Embryonic facial prominence (tissue), 1 donor: ENCODE results near the gene CYP2A6.
"Not testable (repeated sequence)": the region's sequence is repeated elsewhere in the genome, so short reads cannot be mapped to it uniquely, and the experiment has no call there.

ENCODE experiments used
- DNase-seq: peaks from one replicate; pipeline ENCODE4 v3.0.0-alpha.2; 2016; ENCODE audit errors: extremely low spot score

CYP2A6 gene, protein sequence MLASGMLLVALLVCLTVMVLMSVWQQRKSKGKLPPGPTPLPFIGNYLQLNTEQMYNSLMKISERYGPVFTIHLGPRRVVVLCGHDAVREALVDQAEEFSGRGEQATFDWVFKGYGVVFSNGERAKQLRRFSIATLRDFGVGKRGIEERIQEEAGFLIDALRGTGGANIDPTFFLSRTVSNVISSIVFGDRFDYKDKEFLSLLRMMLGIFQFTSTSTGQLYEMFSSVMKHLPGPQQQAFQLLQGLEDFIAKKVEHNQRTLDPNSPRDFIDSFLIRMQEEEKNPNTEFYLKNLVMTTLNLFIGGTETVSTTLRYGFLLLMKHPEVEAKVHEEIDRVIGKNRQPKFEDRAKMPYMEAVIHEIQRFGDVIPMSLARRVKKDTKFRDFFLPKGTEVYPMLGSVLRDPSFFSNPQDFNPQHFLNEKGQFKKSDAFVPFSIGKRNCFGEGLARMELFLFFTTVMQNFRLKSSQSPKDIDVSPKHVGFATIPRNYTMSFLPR

DNA sequence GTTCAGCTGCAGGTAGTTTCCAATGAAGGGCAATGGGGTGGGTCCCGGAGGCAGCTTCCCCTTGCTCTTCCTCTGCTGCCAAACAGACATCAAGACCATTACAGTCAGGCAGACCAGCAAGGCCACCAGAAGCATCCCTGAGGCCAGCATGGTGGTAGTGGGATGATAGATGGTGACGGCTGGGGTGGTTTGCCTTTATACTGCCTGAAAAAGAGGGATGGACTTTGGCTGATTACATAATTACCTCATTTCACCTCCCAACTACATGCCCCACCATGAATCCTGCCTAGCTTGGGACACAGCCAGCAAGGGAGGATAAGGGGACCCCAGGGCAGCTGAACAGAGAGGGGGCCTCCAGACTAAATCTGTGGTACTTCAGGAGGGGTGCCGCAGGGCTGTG, at the start of gene CYP2A6:
TSS of gene CYP2A6 (minus strand) at position 171 of the 400 bp plus-strand sequence. CDS start at position 150, 21 bp downstream.
- DNase-seq = not testable (repeated sequence)

DNA sequence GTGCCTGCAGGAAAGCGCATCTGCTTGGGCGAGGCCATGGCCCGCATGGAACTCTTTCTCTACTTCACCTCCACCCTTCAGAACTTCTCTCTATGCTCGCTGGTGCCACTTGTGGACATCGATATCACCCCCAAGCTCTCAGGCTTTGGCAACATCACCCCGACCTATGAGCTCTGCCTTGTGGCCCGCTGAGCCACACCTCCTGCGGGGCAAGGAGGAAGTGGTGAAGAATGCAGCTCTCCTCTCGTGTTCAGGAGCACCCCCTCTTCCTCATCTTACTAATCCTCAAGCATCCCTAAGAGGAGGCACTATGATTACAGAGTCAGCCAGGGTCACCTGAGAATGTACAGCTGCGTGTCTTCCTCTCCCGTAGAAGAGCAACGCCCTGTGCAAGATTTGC, 49.7 kb upstream of the CYP2A6 start:
- not testable (repeated sequence) for DNase-seq

DNA sequence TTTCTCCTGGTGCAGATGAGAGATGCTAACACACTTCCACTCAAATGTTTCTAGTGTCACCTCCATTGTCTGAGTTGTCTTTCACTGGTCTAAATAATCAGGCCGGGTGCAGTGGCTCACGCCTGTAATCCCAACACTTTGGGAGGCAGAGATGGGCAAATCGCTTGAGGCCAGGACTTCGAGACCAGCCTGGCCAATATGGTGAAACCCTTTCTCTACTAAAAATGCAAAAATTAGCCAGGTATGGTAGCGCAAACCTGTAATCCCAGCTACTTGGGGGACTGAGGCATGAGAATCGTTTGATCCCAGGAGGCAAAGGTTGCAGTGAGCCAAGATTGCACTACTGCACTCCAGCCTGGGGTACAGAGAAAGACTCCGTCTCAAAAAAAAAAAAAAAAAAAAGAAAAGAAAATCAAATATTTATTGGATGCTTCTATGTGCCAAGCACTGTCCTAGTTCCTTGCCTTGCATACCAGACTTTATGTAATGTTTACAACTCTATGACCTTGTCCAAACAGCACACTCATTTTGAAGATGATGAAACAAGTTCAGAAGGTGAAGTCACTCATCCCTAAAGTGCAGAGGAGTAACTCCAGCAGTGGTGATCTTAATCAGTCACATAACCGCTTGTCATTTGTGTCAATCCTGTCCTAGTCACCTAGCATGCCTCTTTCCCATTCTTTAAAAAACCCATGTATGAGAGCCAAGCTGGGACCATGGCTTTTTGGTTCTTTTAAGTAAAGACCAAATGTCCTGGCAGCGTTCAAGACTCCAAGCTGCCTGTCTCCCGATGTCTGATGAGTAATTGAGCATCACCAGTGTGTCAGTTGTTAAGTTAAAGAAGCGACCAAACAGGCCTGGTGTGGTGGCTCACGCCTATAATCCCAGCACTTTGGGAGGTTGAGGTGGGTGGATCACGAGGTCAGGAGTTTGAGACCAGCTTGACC, 46.9 kb upstream of the CYP2A6 start:
- DNase-seq = not testable (repeated sequence)

DNA sequence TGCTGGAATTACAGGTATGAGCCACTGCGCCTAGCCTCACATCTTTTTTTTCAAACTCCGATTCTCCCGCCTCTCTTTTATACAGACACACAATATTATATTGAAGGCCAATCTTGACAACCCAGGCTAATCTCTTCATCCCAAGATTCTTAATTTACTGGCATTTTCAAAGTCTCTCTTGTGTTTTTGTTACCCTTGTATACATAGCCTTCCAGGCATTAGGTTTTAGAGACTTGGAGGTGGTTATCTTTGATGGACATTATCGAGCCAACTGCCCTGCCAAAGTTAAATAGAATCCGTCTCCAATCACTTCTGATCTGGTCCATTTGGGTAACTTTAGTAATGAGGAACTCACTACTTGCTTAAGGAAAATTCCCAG, 46.2 kb upstream of the CYP2A6 start:
- DNase-seq = no peak

DNA sequence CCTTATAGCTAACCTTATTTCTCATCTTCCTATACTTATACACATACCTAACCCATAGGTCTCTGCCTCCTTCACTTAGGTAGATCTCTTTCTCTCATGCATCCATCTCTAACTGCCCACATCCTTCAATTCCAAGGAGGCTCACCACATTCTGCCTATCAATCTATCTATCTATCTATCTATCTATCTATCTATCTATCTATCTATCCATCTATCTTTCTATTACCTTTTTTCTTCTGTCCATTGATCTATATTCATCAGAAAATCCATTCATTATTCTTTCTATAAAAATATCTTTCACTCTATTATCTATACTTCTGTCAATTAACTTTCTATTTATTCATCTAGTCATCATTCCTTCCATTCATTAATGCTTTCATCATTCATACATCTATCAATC, 42.9 kb upstream of the CYP2A6 start:
- DNase-seq = no peak

DNA sequence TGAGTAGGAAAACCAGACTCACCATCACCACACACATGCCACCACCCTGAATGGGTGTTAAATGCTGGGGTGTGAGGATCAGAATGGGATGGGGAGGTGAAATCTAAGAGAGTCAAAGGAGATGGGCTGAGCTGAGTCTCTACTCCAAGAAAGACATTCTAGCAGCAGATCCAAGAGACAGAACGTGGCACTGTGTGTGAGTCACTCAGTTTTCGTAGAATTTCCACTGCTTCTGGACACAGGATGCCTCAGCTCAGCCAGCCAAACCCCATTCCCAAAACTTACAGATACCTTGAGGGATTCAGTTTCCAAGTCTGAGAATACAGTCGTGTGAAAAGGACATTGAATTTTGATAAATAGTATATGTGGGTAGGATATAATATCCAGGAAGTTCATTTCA, 39.1 kb upstream of the CYP2A6 start:
- no peak for DNase-seq

DNA sequence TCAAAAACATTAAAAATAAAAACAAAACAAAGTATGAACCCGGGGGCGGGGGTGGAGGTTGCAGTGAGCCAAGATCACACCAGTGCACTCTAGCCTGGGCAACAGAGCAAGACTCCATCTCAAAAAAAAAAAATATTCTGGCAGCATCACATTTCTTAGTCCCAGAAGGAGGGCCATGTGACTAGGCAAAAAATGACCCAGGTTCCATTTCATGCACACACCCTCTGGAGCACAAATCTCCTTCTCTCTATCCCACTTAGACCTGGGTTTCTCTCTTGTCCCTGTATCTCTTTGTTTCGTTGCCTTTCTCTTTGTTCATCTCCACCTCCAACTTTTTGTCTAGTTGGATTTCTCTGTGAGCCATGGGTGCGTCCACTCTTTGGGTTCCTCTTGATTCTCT, 37.9 kb upstream of the CYP2A6 start:
- no peak for DNase-seq

DNA sequence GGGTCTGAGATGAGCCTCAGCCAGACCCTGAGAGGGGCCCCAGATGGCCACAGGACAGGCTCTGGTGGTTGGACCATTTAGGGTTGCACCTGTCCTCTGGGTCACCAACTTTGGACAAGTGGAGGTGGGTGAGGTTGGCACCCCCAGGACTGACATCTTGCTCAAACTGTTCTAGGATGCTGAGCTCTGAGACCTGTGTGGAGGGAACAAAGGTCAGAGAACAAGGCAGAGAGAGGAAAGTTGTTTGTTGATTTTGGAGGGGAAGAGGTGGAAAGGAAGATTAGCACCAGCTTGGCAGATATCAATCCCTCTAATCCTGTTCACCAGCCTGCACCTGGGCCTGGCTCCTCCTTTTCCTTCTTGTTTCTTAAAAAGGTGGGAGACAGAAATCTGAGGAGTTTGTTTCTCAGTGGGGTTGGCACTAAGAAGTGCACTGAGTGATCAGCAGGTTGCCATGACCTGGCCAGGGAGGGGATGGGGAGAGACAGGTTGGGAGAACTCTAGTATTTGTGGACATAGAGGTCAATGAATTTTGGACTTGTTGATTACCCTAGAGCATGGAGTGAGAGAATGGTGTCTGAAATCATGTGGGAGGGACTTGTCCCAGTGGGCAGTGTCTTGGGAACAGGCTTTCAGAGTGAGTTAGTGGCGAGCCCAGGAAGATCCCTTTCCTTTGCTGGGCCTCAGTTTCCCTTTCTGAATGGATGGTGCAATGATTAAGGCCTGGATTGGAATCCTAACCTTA, 34.1 kb upstream of the CYP2A6 start:
- not testable (repeated sequence) for DNase-seq

DNA sequence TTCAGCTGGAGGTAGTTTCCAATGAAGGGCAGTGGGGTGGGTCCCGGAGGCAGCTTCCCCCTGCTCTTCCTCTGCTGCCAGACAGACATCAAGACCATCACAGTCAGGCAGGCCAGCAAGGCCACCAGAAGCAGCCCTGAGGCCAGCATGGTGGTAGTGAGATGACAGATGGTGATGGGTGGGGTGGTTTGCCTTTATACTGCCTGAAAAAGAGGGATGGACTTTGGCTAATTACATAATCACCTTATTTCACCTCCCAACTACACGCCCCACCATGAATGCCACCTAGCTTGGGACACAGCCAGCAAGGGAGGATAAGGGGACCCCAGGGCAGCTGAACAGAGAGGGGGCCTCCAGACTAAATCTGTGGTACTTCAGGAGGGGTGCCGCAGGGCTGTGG, 31.8 kb upstream of the CYP2A6 start, which contains the start of gene CYP2A7:
TSS of gene CYP2A7 (minus strand) at position 170 of the 400 bp plus-strand sequence. CDS start at position 149, 21 bp downstream.
- not testable (repeated sequence) for DNase-seq

DNA sequence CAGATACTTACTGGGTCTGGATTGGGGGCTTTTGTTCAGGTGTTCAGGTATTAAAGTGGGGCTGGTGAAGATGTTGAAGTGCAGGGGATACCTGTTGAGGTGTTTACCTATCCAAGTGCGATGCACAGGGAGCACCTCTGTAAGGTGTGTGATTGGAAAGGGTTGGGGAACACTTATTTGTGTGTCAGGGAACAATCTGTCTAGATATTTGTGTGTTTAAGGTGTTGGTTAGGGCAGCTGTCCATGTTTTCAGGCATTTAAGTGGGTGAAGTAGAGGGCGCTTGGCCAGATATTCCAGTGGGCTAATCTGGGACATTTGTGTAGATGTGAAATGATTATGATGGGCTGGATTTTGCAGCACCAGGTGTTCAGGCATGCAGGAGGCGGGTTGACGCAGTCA, 29.1 kb upstream of the CYP2A6 start:
- DNase-seq = not testable (repeated sequence)

DNA sequence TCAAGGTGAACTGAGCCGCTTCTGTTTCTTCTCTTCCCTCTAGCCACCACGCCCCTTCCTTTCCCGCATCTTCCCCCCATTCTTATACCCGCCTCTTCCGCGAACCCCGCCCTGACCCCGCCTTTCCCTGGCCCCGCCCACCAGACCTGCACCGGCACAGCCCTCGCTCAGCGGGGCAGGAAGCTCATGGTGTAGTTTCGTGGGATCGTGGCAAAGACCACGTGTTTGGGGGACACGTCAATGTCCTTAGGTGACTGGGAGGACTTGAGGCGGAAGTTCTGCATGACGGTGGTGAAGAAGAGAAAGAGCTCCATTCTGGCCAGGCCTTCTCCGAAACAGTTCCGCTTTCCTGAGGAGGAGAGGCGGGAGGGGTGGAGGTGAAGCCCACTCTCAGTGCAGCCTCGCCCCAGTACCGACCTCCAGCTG, 25.3 kb upstream of the CYP2A6 start:
- not testable (repeated sequence) for DNase-seq

DNA sequence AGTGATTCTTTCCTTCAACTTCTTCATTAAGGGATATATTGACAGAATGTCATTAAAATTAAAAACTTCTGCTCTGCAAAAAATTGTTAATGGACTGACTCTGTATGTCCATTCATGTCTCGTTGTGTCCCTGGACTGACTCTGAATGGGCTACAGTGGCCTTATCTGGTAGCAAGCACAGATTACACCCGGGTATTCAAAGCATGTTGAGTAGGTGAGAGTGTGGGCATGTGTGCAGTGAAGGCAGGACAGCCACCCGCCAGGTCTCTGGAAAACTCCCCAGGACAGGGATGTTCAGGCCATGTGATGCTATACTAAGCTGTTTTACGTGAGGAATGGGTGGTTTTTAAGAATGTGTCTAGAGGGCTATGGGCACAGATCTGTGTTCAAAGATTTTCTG, 24.6 kb upstream of the CYP2A6 start:
- not testable (repeated sequence) for DNase-seq

DNA sequence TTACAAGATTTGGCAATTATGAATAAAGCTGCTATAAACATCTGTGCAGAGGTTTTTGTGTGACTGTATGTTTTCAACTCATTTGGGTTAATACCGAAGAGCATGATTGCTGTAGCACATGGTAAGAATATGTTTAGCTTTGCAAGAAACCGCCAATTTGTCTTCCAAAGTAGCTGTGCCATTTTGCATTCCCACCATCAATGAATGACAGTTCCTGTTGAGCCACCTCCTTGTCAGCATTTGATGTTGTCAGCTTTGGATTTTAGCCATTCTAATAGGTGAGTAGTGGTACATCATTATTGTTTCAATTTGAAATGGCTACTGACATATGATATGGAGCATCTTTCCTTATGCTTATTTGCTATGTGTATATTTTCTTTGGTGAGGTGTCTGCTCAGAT, 23.6 kb upstream of the CYP2A6 start:
- not testable (repeated sequence) for DNase-seq

DNA sequence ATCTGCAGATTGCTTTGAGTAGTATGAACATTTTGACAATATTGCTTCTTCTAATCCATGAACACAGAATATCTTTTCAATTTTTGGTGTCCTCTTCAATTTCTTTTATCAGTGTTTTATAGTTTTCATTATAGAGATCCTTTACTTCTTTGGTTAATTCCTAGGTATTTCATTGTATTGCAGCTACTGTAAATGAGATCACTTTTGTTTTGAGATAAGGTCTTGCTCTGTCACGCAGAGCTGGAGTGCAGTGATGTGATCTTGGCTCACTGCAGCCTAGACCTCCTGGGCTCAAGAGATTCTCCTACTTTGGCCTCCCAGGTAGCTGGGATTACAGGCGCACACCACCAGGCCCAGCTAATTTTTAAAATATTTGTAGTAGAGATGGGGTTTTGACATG, 22.0 kb upstream of the CYP2A6 start:
- no peak for DNase-seq

DNA sequence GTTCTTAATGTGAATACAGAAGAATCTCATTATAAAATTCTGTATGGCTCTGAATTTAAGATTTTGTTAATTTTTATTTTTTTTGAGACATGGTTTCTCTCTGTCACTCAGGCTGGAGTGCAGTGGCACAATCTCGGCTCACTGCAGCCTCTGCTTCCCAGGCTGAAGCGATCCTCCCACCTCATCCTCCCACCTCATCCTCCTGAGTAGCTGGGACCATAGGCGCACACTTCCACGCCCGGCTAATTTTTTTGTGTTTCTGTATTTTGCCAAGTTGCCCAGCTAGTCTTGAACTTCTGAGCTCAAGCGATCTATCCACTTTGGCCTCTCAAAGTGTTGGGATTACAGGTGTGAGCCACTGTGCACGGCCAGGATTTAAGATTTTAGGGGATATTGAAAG, 17.5 kb upstream of the CYP2A6 start:
- no peak for DNase-seq

DNA sequence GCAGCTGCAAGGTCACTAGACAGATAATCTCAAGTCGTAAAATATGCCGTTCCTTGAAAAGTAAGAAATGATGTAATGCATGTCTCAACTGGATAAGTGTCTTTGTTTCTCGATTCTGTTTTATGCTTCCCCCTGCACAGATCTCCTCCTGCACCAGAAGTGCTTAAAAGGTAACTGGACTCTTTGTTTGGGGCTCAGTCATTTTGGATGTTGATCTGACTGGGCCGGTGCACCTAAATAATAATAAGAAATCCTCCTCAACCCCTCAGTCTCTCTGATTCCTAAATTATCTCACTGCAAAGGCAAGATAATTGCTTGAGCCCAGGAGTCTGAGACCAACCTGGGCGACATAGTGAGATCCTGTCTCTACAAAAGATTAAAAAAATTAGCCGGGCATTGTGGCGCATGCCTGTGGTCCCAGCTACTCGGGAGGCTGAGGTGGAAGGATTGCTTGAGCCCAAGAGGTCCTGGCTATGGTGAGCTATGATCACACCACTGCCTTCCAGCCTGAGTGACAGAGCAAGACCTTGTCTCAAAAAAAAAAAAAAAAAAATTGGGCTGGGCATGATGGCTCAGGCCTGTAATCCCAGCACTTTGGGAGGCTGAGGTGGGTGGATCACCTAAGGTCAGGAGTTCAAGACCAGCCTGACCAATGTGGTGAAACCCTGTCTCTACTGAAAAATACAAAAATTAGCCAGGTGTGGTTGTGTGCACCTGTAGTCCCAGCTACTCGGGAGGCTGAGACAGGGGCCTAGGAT, 14.7 kb upstream of the CYP2A6 start:
- not testable (repeated sequence) for DNase-seq

DNA sequence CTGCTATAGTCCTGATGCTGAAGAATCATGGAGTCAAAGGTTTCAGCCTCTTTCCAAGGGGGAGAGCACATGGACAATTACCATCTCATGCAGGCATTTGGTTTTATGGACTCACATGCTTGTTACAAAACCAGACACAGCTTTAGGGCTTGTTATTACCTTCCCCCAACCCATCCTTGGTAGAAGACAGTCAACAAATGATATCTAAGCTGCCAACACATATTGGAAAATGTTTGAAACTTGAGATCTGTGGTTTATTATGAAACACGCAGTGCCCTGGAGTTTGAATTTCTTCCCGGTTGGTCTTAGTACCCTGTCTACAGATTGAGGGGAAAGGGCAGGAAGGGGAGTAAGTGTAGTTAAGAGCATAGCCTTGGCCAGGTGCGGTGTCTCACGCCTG, 12.5 kb upstream of the CYP2A6 start:
- DNase-seq = no peak

DNA sequence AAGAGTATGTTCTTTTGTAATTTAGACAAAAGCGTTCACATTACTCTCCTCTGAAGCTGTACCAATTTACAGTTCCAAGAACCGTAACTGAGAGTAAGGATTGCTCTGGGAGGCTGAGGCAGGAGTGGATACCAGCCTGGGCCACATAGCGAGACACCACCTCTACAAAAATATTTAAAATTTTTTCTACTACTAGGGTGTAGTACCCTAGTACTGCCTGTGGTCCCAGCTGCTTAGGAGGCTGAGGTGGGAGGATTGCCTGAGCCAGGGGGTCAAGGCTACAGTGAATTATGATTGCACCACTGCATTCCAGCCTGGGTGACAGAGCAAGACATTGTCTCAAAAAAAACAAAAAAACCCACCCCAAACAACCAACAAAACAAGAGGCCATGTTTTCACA, 12.1 kb upstream of the CYP2A6 start:
- DNase-seq = no peak

DNA sequence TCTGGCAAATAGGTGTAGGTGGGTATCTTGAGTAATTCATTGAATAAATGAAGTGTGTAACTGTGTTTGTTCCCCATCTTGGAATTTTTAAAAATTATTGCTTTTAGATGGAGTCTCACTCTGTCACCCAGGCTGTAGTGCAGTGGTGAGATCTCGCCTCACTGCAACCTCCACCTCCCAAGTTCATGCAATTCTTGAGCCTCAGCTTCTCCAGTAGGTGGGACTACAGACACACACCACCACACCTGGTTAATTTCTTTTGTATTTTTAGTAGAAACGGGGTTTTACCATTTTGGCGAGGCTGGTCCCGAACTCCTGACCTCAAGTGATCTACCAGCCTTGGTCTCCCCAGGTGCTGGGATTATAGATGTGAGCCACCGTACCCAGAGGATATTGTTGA, 7.9 kb upstream of the CYP2A6 start:
- no peak for DNase-seq

DNA sequence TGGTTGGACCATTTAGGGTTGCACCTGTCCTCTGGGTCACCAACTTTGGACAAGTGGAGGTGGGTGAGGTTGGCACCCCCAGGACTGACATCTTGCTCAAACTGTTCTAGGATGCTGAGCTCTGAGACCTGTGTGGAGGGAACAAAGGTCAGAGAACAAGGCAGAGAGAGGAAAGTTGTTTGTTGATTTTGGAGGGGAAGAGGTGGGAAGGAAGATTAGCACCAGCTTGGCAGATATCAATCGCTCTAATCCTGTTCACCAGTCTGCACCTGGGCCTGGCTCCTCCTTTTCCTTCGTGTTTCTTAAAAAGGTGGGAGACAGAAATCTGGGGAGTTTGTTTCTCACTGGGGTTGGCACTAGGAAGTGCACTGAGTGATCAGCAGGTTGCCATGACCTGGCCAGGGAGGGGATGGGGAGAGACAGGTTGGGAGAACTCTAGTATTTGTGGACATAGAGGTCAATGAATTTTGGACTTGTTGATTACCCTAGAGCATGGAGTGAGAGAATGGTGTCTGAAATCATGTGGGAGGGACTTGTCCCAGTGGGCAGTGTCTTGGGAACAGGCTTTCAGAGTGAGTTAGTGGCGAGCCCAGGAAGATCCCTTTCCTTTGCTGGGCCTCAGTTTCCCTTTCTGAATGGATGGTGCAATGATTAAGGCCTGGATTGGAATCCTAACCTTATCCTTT, 2.4 kb upstream of the CYP2A6 start:
- DNase-seq = not testable (repeated sequence)
